HG03442 (cell line): ENCODE data around the gene ATP13A5.

Experiments
- ATAC-seq: cut with Tn5 transposase; IDR thresholded peaks from one replicate; pipeline ENCODE4 v1.9.1; 2021; ENCODE audit warnings: mild to moderate bottlenecking, moderate library complexity; ENCODE audit not compliant: unreplicated experiment

ATP13A5 gene

GRCh38 chr3:193378706-193379105 lies at the start of gene ATP13A5:
Gene ATP13A5 (minus strand): TSS chr3:193378753. CDS start chr3:193378725, 28 bp downstream.
- ATAC-seq, result no peak

- ATAC-seq, result no peak
Measured at GRCh38 chr3:193418576-193419373, 40.2 kb upstream of the ATP13A5 start.

DNA sequence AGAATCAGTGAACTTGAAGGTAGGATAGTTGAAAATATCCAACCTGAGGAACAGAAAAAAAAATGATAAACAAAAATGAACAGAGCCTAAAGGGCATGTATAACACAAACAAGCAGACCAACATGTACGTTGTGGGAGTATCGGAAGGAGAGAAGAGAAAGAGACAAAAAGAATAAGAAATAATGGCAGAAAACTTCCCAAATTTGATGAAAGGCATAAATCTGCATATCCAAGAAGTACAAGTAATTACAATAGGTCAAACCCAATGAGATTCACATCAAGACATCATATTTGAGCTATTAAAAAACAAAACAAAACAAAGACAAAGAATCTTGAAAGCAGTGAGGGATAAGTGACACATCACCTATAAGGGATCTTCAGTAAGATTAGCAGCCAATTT lies 38.1 kb upstream of the ATP13A5 start:
- no peak for ATAC-seq

- no peak for ATAC-seq
Measured at GRCh38 chr3:193407688-193408087, 29.1 kb upstream of the ATP13A5 start.

GRCh38 chr3:193407112-193407511 lies 28.6 kb upstream of the ATP13A5 start:
- no peak for ATAC-seq

- ATAC-seq, result no peak
Measured at GRCh38 chr3:193403307-193403706, 24.8 kb upstream of the ATP13A5 start.

DNA sequence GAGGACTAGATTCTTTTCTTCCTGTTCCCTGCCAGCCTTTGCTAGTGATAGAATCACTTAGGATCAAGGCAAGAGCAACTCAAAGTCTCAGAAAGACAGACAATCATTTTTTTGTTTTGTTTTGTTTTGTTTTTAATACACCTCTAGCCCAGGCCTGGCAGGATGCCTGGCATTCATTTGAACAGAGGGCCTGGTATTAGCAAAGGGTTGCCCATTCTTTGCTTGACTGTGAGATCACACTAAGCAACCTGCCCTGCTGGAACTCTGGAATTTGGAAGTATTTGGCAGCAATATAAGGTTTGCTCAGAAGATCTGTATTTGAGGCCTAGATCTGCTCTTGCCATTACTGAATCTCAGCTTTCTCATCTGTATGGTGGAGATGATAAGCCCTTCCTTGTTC lies 21.8 kb upstream of the ATP13A5 start:
- ATAC-seq, result no peak

- ATAC-seq, result no peak
Measured at GRCh38 chr3:193396451-193397244, 18.1 kb upstream of the ATP13A5 start.

DNA sequence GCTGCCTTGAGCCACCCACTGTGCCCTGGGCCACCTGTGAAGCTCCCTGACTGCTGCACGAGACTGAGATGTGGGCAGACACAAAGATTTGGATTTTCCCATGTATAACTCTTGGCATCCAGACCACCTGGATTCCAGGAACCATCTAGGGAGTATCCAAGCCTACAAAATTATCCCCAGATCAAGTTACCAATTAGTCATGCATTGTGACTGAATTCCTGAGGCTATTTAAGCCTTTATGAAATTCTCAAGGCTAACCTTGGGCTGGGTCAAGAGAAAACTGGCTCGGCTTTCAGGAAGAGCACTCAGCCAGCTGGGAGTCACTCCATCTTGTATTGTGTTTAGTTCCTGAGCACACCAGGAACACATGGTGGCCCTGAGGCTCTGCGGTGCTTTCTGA lies 13.3 kb upstream of the ATP13A5 start:
- no peak for ATAC-seq

- ATAC-seq, result no peak
Measured at GRCh38 chr3:193389335-193389734, 10.8 kb upstream of the ATP13A5 start.

DNA sequence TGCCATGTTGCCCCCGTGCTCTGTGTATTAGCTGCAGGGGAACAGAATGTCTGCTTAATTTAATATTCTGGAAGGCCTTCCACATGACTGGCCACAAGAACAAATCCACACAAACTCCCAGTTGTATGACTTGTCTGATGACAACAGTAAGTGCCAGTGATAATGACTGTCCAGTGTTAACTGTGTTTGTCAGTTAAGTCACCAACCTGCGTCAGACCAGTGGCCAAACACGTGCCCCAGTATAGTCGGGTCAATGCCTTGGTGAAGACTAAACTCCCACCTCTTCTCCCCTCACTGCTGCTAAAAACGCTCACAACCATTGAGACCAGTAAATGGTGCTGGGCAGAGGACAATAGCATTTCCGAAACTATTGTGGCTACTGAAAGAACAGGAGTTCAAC lies 9.8 kb upstream of the ATP13A5 start:
- no peak for ATAC-seq

DNA sequence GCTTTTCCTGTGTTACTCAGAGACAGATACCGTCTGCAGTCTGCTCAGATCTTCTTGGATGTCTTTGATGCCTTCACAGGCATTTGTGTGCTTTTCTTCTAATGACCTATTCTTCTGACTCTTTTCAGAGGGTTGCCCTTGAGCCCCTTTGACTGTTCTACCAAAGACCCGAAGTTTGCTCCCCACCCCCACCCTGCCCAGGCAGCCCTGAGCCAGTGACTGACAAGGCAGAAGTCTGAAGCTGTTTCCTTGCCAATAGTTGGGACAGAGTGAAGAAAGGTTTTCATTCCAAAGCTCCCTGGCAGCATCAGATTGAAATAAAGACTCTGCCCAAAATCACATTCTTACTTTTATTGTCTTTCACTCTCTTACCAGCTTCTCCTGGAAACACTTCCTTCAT lies 9.0 kb upstream of the ATP13A5 start:
- ATAC-seq, result no peak

- no peak for ATAC-seq
Measured at GRCh38 chr3:193377591-193377990, 962 bp downstream of the ATP13A5 start.

DNA sequence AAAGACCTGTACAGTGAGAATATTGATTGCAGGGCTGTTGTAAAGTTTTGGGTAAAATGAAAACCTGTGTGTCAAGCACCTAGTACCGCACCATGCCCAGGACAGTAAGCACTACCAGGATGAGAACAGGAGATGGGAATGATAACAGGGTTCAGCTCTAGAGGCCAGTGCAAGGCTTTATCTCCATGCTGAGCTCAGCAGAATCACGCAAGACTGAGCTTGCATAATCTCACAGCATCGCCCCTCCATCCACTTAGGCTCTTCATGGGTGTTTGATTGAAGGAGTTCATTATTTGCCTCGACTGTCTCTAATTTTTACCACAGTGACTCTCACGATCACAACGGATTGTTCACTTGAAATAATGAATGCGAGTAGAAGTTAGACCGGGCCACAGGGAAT lies 2.9 kb downstream of the ATP13A5 start:
- no peak for ATAC-seq

- ATAC-seq, result peak; percentile 65
Measured at GRCh38 chr3:193372783-193373182, 5.8 kb downstream of the ATP13A5 start.

DNA sequence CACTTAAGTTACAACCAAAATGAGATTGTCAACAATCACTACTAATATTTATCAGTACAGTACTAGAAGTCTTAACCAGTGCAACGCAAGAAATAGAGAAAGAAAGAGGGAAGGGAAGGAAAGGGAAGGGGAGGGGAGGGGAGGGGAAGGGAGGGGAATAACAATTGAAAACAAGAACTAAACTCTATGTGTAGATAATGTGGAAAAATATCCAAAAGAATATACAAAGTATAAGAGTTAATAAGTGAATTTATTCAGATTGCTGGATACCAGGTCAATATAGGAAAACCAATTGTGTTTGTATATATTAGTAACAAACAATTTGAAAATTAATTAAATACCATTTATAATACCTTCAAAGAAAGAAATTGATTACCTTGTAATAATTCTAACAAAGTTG lies 10.7 kb downstream of the ATP13A5 start:
- no peak for ATAC-seq

DNA sequence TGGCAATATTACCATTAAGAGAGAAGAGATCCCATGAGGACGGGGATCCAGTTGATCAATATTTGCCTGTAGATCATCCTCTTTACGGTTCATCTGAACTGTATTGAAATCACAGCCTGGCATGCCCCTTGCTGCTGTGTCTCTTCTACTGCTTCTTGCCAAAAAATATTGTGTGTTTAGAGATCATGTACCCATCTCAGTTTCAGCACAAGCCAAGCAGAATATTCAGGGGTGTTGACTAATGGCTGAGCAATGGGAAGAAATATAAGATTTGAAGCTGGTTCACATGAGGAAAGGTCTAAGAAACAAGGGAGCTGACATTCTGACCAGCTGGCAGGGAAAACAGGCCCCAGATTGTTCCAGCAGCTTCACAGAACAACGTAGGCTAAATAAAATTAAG lies 21.3 kb downstream of the ATP13A5 start:
- no peak for ATAC-seq

GRCh38 chr3:193354423-193354822 lies 24.1 kb downstream of the ATP13A5 start:
- no peak for ATAC-seq

GRCh38 chr3:193350744-193351143 lies 27.8 kb downstream of the ATP13A5 start:
- ATAC-seq, result no peak

DNA sequence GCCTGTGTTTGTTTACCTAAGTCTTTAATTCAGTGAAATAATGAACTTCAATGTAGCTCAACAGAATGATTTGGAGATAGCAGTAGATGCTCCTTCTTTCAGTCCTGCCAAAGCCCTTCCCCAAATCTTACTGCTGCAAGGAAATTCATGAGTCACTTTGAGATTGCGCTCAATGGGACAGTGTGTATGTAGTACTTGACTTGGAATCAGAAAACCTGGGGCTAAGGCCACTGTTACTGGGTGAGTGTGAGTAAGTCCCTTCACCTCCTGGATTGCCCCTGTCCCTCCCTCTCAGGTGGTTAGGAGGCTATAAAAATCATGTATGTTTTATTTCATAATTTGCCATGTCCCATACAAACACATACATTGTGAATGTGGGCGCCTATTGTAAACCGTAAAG lies 29.9 kb downstream of the ATP13A5 start:
- no peak for ATAC-seq

- peak; percentile 78 for ATAC-seq
Measured at GRCh38 chr3:193347521-193348501, 30.7 kb downstream of the ATP13A5 start.
